ENCODE results near the gene ADD3.
"Not testable (repeated sequence)": the region's sequence is repeated elsewhere in the genome, so short reads cannot be mapped to it uniquely, and the experiment has no call there.

ADD3 gene

DNA sequence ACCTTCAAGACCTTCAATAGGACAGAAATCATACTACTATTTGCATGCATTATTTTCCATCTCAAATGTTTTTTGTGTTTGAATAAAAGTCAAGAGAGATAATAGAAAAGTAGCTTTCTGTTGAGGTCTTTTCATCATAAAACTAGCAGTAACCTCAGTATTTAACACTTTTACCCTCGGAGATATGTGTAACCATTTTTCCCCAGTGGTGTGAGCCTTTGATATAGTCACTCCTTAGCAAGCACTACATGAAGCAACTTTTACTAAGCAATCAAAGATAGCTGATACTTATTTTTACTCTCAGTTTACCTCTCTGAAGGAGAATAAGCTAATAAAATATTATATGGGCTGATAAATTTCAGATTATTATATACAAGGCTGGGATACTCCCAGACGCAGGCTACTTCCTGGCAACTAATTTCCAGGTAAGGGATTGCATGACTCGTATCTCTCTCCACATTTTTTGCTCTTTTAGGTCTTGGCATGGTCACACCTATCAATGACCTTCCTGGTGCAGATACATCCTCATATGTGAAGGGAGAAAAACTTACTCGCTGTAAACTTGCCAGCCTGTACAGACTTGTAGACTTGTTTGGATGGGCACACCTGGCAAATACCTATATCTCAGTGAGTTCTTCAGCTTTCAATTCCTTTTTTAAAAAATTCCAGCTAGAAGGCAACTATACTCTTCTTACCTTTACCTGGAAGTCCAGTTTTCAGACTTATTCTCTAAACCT, 108.2 kb downstream of the ADD3 start:
- no peak for DNase-seq

DNA sequence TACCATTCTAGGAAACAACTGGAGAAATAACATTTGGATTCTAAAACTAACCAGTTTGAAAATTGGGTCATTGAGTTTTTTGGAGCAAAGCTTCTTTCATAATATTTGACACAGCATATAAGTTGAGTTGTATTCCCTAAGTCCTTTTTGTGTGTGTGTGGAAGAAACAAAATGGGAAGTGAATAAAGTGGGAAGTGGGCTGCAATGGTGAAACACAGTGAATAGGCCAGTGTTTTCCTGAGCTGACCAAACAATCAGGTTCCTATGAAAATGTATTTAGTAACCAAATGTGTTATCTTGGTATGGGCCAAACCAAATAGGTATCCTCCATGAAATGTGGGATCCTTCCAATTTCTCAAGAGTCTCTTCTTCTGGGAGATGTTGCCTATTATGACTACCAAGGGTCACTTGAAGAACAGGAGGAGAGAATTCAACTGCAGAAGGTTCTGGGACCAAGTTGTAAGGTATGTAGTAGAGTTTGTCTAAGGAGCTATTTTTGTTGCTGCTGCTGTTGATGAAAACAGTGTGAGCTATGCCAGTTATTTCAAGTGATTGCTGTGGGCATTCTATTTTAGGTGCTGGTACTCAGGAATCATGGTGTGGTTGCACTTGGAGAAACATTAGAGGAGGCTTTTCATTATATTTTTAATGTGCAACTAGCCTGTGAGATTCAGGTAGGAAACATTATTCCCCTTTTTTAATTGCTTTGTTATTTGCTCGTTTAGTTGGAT, 111.3 kb downstream of the ADD3 start:
- DNase-seq: no peak

DNA sequence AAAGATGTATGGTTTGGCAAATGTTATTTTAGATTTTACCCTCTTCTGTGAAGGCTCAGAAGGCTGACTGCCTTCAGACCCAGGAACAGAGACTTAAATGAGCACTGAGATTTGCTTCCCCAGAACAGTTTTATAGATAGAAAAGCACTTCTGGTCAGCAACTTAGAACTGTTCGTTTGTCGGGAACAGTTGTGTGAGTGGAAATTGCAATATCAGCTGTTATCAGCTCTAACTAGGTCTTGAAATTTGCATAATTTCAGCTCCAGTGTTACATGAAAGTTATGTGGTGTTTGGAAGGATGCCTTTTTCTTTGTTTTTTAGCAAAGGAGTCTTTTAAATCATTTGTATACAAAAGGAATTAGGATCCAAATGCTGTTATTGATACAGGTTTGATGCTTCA, 115.8 kb downstream of the ADD3 start:
- no peak for DNase-seq

DNA sequence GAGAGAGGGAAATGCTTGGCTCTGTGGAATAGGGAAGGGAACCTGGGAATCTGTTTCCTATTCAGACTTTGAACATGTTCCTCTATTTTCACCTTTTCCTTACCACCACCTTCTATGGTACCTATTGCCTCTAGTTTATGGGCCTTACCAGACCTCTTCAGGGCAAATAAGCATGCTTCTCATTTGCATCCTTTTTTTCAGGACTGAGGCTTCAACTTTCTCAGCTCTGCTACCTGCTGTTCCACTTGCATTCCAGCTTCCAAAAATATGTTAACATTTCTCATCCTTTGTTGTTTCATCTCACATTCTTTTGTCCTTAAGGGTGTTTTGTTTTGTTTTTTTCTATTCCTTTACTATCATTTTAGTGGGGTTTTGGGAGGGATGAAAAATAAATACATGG, 121.7 kb downstream of the ADD3 start:
- DNase-seq: no peak

DNA sequence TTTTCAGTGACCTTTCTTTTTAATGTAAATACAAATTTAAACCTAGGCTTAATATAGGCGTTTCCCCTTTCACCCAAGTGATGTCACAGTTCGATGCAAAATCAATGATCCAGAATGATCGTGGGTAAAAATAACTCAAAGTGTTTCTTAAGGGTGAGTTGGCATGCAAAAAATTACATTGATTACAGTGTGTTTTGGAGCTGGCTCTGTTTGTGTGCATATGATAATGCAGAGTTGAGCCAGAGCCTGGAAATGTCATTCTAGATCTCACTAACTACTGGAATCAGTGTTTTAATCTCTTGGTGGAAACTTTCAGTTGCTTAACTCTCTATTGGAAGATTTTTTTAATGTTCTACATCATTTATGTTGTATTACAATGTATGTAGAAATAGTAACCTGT, 127.1 kb downstream of the ADD3 start:
- DNase-seq: no peak

DNA sequence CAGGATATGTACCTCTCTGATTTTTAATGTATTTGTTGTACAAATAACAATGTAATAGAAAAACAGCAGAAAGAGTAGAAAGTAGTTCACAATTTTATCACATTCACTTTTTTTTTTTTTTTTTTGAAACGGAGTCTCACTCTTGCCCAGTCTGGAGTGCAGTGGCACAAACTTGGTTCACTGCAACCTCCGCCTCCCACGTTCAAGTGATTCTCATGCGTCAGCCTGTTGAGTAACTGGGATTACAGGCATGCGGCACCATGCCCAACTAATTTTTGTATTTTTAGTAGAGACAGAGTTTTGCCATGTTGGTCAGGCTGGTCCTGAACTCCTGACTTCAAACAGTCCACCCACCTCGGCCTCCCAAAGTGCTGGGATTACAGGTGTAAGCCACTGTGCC, 128.1 kb downstream of the ADD3 start:
- not testable (repeated sequence) for DNase-seq

DNA sequence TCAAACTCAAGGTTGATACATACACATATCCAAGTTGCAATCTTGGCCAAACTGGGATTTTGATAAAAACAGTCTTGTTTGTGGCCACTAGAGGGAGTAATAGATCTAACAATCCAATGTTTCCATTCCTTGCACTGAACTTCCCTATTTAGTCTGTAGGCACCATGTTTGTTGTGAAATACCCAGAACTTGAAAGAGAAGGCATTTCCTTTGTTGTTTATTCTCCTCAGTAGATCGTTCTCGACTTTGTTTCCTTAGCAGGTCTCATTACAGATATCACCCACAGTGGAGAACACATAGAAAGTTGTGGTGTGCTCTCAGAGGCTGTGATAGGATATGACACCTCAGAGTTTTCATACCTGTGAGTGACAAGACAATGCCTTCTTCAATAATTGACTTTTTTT, 129.4 kb downstream of the ADD3 start:
- peak; percentile 94 for DNase-seq

DNA sequence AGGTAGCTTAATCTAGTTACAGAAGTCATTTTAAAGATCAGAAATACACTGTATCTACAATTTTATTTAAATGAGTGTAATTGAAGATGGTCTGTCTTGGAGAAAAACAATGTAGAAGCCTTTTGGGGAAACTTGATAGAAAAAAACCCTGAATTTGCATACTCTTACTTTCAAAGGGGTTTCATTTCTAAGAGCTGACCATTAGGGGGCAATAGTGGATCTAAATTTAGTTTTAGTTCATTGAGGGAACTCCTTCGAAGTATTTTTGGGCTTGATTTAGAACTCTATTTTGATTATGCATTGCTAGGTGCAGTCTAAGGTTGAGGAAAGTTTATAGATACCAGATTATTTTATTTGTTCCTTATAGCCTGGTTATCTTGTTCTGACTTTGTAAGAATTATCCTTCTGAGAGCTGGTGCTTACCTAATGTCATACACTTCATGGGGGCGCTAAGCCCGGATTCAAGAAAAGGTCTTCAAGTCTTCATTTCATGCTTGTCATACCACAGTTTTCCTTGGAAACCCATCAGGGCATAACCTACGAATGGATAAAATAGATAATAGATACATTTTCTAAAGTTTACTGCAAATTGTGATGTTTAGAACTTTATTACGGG, 130.5 kb downstream of the ADD3 start:
- peak; percentile 91 for DNase-seq

DNA sequence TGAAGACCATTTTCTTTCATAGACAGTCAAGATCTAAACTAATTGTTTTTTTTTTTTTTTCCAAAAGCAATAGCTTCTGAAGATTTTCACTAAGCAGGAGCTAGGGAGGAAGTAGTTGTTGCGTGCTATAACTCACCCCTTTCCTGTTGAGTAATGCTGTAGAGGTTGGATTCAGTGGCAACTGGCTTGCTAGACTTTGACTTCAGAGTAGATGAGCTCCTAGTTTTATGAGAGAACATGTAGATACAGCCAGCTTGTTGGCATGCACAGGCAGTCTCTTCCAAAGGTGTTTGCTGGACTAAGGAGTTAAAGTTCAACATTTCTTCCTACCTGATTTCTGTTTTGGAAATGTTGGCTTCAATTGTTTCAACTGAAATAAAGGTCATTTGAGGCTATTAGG, 133.4 kb downstream of the ADD3 start:
- DNase-seq: no peak

DNA sequence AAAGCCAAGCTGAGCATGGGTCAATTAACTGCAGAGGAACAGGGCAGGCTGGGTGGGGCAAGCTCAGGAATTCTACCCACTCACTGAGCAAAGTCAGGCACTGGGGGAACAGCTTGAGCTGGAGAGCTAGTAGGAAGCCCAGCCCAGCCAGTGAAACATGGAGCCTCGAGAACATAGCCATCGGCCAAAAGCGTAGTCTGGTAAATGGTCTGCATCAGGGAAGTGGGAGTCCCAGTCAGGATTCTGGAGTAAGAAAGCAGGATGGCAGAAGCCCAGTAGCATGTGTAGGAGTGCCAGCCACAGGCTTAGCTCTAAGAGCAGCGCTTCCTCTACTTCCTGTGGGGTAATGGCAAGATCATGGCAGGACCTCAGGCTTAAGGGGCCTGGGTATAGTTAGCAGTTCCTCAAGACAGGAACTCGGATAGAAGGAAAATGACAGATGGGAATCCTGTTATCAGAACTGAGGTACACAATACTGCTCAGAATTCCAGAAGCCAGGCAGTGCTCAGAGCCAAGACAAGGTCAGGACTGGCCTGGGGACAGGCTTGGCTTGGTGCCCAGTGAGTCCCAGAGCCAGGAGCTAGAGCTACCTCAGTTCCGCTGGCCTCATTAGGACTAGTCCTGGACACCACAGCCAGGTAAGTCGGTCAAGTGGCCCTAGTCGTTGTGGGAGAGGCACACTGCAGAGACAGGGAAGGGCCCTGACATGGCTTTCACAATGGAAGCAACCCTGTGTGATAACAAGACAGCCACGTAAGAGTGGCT, 134.3 kb downstream of the ADD3 start:
- DNase-seq: no peak

DNA sequence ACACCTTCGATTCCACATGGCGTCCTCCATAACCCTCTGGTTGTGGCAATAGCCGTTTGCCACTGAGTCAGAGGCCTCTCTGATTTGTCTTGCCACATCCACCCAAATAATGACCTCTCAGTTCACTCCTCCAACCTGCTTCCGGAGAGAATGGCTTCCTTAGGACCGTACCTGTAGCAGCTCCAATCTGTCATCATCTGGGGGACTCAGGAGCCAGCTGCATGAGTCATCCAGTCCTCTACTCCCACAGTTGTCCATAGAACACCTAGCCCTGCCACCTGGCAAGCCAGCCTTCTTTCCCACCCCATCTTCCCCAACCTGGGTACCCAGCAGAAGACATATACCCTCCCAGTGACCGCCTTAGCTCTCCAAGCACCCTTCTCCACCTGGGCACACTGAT, 135.2 kb downstream of the ADD3 start:
- no peak for DNase-seq

DNA sequence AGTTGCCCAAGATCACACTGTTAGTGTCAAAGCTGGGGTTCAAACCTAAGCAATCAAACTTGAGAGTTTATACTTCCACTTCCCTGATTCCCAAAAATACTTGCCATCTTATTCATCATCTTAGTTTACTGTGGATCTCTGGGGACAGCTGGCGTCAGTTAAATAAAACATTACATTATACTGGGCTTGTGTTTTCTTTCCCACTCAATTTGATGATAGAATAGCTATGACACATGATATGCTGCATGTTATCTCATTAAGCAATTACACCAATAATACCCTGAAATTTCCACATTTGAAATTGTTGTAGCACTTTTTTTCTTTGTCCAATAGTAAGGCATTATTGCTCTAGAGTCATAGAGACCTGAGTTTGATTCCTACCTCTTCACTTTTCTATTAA, 136.7 kb downstream of the ADD3 start:
- no peak for DNase-seq

DNA sequence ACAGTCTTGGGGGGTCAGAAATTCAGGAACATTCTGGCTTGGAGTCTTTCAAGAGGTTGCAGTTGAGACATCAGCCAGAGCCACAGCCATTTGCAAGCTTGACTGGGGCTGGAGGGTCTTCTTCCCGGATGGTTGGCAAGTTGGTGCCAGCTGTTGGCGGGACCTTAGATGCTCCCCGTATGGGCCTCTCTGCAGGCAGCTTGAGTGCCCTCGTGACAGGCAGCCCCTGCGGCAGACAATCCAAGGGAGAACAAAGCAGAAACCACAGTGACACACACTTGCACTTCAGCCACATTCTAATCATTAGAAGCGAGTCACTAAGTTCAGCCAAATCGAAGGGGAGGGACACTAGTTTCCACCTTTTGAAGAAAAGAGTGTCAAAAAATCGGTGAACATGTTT, 140.2 kb downstream of the ADD3 start:
- DNase-seq: peak; percentile 48

DNA sequence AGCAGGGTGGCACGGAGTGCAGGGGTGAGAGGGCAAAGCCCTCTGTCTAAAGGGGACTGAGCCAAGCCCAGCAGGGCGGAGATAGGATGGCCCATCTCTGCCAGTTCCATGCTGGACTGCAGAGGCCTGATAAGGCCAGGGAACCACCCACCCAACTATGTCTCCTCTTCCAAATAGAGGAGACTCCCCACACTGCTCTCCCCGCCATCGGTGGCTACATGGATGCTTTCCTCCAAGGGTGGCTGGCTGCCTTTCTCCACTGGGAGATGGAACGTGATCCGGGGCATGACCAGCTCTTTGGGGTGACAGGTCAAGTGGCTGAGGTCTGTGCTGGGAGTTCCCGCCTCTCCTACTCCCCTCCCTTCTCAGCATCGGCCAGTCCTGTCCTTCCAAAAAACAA, 141.5 kb downstream of the ADD3 start:
- DNase-seq: peak; percentile 30

DNA sequence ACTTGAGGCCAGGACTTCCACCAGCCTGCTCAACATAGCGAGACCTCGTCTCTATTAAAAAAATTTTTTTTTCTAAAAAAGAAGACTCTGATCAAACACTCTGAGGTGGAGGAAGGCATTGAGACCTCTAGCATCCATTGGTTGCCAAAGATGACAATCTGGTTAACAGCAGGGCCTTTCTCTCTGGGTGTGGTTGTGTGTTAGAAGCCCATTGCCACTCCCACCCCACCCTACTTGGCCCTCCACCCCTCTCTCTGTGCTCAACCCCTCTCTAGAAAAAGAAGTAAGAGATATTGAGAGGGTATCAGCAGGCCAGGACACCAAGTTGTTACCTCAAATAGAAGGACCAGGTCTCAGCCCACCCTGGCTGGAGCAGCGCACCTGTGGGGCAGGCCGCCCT, 142.3 kb downstream of the ADD3 start:
- DNase-seq: no peak

DNA sequence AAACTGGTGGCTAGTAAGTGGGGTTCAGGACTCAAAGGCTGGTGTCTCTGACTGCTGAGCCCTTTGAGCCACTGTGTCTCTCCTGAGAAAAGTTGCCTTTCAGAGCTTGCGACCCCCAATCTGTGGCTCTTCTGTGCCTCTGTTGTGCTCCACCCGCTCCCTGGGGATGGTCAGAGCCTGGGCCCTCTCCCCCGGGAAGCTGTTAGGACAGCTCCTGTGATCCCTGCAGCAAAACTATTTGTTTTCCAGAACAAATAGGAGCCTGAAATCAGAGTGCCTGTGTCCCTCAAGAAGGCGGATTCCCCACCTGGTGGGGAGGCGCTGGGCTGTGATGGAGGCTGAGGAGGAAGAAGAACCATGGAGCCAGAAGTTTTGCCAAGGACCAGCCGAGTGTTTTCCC, 143.2 kb downstream of the ADD3 start:
- no peak for DNase-seq

DNA sequence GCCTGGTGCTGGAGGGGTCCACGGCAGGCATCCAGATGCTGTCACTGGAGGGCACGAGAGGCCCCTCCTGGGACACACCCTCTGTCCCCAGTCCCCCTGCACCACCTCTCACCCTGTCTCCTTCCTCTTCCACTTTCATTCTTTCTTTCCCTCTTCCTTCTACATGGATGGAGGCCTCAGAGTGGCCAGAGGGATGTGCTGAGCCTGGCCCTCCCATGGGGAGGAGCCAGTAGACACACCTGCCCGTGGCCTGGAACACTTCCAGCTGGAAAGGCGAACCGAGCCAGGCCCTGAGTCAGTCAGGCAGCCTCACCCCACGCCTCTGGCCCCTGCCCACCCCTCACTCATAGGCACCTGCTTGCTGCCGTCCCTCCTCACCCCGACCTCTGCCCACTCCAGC, 143.7 kb downstream of the ADD3 start:
- no peak for DNase-seq

DNA sequence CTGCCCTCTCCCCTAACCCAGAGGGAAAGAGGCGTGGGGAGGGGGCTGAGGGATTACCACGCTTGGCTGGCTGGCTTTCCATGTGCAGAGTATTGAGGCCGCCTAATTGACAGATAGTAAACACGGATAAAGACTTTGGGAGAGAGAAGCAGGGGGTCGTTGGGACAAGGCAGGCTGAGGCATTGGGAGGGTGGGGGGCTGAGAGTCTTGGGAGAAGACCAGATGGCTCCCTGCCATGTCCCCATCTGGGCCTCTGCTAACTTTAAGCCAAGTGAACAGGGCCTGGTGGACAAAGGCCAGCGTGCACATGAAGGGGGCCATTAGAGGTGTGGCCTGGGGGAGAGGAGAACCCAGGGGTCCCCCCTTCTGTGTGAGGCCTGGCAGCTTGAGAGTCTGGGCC, 144.2 kb downstream of the ADD3 start:
- no peak for DNase-seq

DNA sequence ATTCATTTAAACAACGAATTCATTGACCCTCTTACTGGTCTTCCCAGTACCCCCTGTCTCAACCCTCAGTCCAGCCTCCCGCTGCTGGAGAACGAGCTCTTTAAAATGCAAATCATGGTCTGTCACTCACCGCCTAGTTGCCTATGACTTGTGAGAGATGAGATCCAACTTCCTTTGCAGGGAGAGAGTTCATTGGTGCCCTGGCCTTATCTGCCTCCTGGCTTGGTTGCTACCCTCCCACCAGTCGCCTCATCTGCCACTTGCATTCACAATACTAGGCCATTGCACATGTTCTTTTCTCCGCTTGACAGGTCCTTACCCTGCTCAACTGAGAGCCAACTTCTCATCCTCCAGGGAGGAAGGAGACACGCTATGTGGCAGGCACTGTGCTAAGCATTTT, 145.6 kb downstream of the ADD3 start:
- no peak for DNase-seq

DNA sequence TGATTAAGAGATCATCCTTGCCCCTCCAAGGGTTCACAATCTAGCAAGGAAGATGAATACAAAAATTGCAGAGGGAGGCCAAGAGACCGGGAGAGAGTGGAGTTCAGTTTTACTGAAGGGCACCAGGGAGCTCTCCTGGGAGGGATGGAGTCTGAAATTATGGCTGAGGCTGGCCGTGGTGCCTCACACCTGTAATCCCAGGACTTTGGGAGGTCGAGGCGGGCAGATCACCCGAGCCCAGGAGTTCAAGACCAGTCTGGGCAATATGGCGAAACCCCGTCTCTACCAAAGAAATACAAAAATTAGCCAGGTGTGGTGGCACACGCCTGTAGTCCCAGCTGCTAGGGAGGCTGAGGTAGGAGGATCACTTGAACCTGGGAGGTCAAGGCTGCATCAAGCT, 148.3 kb downstream of the ADD3 start:
- no peak for DNase-seq

DNA sequence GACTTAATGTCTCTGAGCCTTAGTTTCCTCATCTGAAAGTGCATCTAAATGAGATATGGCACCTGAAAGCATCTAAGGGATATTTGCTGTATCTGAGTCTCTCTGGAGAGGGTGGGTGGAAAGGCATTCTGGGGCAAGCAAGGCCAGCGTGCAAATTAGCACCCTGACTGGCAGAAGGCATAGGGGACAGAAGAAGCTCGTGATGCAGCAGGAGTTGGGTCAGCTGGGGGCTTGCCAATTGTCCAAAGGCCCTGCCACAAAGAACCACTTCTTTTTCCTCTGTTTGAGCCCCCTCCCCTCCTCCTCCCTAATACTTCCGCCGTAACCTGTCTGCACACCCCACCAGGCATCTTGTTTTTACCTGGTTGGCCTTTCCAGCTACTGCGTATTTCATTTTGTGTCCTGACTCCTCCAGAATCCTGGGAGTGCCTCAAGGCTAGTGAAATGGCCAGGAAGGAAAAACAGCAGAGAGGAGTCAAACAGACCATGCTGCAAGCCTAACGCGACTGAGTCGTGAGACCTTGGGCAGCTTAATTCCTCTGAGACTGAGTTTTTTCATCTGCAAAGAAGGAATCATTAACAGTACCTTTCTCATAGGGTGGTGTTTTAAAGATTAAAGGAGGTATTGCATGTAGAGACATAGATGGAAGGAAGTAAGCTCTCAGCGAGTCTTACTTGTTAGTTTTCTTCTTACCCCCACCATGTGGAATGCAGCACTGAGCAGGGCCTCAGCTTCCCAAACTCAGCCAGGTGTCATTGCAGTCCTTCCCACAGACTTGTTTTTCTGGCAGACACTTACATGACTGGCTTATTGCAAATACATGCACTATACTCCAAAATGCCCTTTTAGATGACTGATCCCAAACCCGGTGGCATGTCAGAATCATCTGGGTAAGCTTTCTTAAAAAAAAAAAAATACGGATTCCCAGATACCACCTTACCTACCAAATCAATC, 150.5 kb downstream of the ADD3 start:
- no peak for DNase-seq

DNA sequence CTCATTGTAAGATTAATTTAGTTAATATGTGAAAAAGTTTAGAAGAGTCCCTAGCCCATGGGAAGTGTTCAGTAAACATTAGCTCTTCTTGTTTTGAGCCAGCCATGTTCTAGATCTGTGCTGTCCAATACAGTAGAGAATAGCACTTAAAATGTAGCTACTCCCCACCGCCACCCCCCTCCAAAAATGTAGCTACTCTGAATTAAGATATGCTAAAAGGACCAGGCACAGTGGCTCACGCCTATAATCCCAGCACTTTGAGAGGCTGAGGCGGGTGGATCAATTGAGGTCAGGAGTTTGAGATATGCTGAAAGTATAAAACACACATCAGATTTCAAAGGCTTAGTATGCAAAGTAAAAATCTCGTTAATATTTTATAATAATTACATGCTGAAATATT, 152.3 kb downstream of the ADD3 start:
- DNase-seq: no peak

Data from OCI-M1 (cell line).